ENCODE data around the gene IZUMO1. TPM values are rescaled to one million over a fixed set of nuclear protein-coding genes. Genes with fewer than 3 reads are reported as not detected.

Gene IZUMO1
- total RNA-seq, 4 donors from 2014 or later = 2.1 TPM; not detected in 3

DNA sequence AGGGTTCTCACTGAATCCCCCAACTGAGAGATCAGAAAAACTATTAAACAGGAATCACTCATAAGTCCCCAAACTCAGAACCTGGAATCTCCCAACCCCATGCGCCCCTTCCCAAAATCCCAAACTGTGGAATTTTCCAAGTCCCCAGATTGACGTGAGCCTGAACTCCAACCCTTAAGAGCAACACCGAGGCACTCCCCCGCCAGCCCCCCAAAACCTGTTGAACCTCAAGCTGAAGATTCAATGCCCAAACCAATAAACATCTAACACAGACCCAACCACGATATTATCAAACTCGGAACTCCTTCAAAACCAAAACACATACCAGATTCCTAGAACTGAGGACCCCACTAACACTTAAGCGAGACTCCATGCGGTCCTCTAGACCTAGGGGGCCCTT is 599 bp downstream of the IZUMO1 start:
- H3K27me3 ChIP-seq = no peaks in the 10 kb centered on the region
- no peak for DNase-seq
- in situ Hi-C loops (cut with MboI; ENCODE audit: low sequenced_read_pairs in 4 of 4) = loop anchor here in 2 of 4 donors (10.0 to 25.0 kb wide), 2 partner anchors 101 to 109 kb away; partner anchors contain the start of genes CA11 (in 2 of the 2) and DBP (in 1 of the 2)
- ATAC-seq = no peak
- no peaks in the 10 kb centered on the region for H3K36me3 ChIP-seq
- TF ChIP-seq POLR2A (IDR thresholded peaks at IDR 0.05) = no peak
- TF ChIP-seq, protein P1, sequence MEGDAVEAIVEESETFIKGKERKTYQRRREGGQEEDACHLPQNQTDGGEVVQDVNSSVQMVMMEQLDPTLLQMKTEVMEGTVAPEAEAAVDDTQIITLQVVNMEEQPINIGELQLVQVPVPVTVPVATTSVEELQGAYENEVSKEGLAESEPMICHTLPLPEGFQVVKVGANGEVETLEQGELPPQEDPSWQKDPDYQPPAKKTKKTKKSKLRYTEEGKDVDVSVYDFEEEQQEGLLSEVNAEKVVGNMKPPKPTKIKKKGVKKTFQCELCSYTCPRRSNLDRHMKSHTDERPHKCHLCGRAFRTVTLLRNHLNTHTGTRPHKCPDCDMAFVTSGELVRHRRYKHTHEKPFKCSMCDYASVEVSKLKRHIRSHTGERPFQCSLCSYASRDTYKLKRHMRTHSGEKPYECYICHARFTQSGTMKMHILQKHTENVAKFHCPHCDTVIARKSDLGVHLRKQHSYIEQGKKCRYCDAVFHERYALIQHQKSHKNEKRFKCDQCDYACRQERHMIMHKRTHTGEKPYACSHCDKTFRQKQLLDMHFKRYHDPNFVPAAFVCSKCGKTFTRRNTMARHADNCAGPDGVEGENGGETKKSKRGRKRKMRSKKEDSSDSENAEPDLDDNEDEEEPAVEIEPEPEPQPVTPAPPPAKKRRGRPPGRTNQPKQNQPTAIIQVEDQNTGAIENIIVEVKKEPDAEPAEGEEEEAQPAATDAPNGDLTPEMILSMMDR (IDR thresholded peaks at IDR 0.05 in 4 of 5, conservative IDR thresholded peaks at IDR 0.05 in 1 of 5) = no peak
- intact Hi-C loops (cut with DNase I; ENCODE audit: low total_unique reads) = no loop called here
- no peak overlapping the region for H3K4me3 ChIP-seq
- H3K4me1 ChIP-seq = peaks cover 4 to 5% of the 10 kb centered on the region in 2 donors
- H3K9me3 ChIP-seq = no peaks in the 10 kb centered on the region
- peak overlapping the region; percentile 73 to 82 (median 80) for H3K27ac ChIP-seq

DNA sequence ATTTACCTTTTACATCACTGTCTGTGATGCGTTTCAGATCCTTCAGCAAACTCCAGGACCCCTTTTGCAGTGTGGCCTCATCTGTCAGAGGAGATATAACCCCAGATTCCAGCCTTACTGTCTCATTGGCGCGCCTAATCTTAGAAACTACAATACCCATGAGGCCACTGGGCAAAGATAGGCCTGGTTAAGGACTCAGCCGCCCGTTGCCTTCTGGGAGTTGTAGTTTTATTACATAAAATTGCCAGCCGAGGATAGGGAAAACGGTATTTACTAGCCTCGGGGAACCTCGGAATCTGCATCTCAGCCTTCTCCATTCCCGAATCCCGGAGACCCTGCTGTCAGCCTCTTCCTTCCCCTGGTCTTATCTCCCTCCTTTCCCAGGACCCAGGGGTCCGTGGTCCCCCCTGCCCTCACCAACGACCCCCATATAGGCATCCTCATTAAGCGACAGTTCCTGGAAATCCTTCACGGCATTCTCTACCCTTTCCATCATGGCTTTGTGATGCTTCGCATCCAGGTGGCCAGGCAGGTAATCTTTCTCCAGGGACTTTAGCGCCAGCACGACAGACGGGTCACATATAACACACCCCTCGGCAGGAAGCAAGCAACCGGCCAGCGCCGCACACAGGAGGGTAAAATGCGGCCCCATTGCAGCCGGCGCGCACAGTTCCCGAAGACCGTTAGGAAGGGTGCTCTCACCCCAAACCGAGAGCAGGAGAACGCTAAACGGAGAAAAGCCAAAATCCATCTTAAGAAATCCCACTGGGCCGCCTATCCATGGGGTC is 1.3 kb downstream of the IZUMO1 start:
- intact Hi-C loops (cut with DNase I; ENCODE audit: low total_unique reads) = no loop called here
- DNase-seq = peak; percentile 56 to 65
- no peaks in the 10 kb centered on the region for H3K27me3 ChIP-seq

DNA sequence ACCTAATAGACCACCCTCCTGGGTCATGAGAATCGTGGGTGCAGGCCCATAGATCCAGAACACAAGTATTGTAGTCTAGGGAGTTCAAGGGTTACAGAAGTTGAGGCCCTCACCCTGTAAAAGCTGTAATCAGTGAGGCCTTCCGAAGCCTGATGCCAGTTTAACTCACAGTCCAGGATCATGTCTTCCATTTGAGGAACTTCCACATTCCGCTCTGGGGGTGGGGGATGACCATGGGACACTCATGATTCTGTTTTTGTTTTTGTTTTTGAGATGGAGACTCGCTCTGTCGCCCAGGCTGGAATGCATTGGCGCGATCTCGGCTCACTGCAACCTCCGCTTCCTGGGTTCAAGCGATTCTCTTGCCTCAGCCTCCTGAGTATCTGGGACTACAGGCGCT is 4.6 kb downstream of the IZUMO1 start:
- no peak for ATAC-seq
- H3K4me3 ChIP-seq = no peak overlapping the region
- H3K9me3 ChIP-seq = no peaks in the 10 kb centered on the region
- H3K36me3 ChIP-seq = no peaks in the 10 kb centered on the region
- in situ Hi-C loops (cut with MboI; ENCODE audit: low sequenced_read_pairs in 4 of 4) = loop anchor here in 2 of 4 donors (10.0 to 25.0 kb wide), 2 partner anchors 97 to 105 kb away; partner anchors contain the start of genes CA11 (in 2 of the 2) and DBP (in 1 of the 2)
- H3K27ac ChIP-seq = peak overlapping the region; percentile 79 to 88 (median 86)
- no peak for DNase-seq
- no peaks in the 10 kb centered on the region for H3K27me3 ChIP-seq
- intact Hi-C loops (cut with DNase I; ENCODE audit: low total_unique reads) = loop anchor here (5.0 kb wide), 1 partner anchor 95 kb away; the partner anchor contains the start of gene HSD17B14
- H3K4me1 ChIP-seq = peaks cover 3 to 16% of the 10 kb centered on the region in 2 donors
- no peak for TF ChIP-seq POLR2A (IDR thresholded peaks at IDR 0.05)
- TF ChIP-seq, protein P1 (IDR thresholded peaks at IDR 0.05 in 4 of 5, conservative IDR thresholded peaks at IDR 0.05 in 1 of 5) = no peak

More for the DNA sequence above, 1.3 kb downstream of the IZUMO1 start:
- peak overlapping the region in 3 of 4 donors; percentile 24 to 79 (median 34) for H3K27ac ChIP-seq
- peaks cover 4 to 7% of the 10 kb centered on the region in 2 donors for H3K4me1 ChIP-seq
- ATAC-seq = peak; percentile 73
- in situ Hi-C loops (cut with MboI; ENCODE audit: low sequenced_read_pairs in 4 of 4) = loop anchor here in 2 of 4 donors (10.0 to 25.0 kb wide), 2 partner anchors 101 to 108 kb away; partner anchors contain the start of genes CA11 (in 2 of the 2) and DBP (in 1 of the 2)
- no peaks in the 10 kb centered on the region for H3K9me3 ChIP-seq
- no peak overlapping the region for H3K4me3 ChIP-seq
- no peaks in the 10 kb centered on the region for H3K36me3 ChIP-seq
- TF ChIP-seq, protein P1 (IDR thresholded peaks at IDR 0.05 in 4 of 5, conservative IDR thresholded peaks at IDR 0.05 in 1 of 5) = no peak
- TF ChIP-seq POLR2A (IDR thresholded peaks at IDR 0.05) = no peak

DNA sequence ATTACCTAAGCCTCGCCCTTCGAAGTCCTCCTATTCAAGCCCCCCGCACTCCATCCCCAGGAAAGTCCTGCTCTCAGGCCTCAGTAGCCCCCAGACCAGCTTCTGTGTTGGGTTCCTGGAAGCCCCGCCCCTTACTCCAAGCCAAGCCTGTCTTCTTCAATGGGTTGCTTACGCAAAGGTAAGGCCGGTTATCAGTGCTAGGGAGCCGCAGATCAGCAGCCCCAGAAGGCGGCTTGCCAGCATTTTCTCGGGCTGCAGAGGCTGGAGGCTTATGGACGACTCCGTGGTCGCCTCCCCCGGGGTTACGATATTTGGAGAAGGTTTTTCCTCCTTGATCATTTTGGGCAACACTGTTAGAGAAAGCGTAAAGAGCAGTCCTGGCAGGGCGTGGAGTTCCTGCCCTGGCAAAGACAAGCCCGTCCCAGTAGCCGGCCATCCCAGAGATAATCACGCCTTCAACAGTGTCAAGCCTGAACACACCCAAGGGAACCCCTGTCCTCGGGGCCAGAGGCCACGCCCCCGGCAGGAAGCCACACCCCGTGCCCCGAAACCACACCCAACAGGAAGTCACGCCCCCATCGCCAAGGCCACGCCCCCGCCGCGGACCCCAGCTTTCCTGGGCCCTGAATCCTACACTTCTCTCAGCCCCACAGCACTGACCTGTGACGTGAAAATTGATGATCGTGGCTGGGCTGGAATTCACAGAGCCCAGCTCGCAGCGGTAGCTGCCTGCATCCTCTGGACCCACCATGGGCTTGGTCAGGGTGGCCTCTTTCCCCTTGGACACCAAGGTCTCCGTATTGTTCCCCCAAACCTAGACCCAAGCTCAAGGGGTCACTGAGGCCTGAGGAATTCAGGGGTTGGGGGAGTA is 5.3 kb downstream of the IZUMO1 start:
- ATAC-seq (no peak), DNase-seq (peak in 1 of 2 donors; percentile 40)
- H3K27me3 ChIP-seq = no peaks in the 10 kb centered on the region
- H3K9me3 ChIP-seq = no peaks in the 10 kb centered on the region
- no peaks in the 10 kb centered on the region for H3K36me3 ChIP-seq
- peaks cover 3 to 16% of the 10 kb centered on the region in 2 donors for H3K4me1 ChIP-seq
- intact Hi-C loops (cut with DNase I; ENCODE audit: low total_unique reads) (loop anchor here (5.0 kb wide), 1 partner anchor 96 kb away; the partner anchor contains the start of gene HSD17B14), in situ Hi-C loops (cut with MboI; ENCODE audit: low sequenced_read_pairs in 4 of 4) (loop anchor here in 2 of 4 donors (10.0 to 25.0 kb wide), 2 partner anchors 97 to 104 kb away; partner anchors contain the start of genes CA11 (in 2 of the 2) and DBP (in 1 of the 2))
- peak overlapping the region; percentile 7 to 75 (median 54) for H3K4me3 ChIP-seq
- TF ChIP-seq, protein P1 (IDR thresholded peaks at IDR 0.05 in 4 of 5, conservative IDR thresholded peaks at IDR 0.05 in 1 of 5) = no peak
- peak in 1 of 2 donors; percentile 41 for TF ChIP-seq POLR2A (IDR thresholded peaks at IDR 0.05)
- peak overlapping the region; percentile 79 to 88 (median 86) for H3K27ac ChIP-seq

Data from gastrocnemius medialis (tissue), 4 donors.